ENCODE data around the gene CD300C.
"Not testable (repeated sequence)": the region's sequence is repeated elsewhere in the genome, so short reads cannot be mapped to it uniquely, and the experiment has no call there.

The CD300C gene

DNA sequence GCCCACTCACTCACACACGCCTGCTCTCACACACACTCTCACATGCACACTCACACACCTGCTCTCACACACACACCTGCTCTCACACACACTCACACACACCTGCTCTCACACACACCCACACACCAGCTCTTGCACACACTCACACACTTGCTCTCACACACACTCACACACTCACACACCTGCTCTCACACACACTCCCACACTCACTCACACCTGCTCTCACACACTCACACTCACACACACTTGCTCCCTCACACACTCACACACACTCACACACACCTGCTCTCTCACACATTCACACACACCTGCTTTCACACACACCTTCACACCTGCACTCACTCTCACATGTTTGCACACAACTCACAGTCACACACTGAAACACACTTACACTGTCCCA is 17.4 kb upstream of the CD300C start:
- DNase-seq (ENCODE audit: low read depth, low spot score): no peak

DNA sequence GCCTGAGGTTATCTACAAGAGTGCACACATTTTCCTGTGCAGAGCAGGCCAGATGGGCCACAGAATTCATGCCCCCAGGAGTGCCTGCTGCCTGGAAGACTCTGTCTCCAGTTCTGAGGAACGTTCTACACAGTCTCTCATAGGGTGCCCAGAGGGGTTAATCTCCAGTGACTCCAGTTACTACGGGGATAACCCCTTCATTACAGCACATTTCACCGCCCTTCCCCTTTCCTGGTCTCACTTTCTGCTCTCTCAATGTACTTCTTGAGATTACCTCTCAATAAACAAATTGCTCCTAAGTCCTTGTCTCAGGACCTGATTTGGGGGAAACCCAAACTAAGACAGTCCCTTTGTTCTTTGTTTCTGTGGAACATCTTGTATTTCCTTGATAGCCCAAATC is 15.7 kb upstream of the CD300C start:
- DNase-seq (ENCODE audit: low read depth, low spot score): no peak

DNA sequence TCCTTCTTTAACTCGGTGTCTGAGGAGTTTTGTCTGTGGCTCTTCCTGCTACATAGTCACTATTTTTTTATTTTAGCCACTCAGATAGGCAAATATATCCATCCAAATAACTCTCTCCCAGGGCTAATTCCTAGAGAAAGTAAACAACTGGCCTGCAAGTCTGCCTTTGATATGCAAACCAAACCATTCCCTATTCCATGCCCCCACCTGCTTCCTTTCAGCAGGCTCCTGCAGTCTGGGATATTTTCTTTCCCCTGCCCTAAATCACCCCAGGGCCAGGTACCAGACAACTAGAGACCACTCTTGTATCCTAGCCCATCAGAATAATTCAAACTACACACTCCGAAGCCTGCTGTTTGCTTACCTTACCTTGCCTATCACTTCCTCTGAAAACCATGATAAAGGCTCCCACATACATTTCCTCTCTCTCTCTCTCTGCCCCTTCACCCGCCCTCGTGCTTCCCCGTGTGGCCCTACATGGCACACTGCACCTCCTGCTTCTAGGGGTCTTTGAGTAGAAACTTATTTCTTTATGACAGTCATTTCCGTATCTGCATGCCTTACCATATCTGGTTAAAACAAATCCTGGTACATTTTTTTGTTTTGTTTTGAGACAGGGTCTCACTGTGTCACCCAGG is 13.1 kb upstream of the CD300C start:
- no peak for DNase-seq (ENCODE audit: low read depth, low spot score)

DNA sequence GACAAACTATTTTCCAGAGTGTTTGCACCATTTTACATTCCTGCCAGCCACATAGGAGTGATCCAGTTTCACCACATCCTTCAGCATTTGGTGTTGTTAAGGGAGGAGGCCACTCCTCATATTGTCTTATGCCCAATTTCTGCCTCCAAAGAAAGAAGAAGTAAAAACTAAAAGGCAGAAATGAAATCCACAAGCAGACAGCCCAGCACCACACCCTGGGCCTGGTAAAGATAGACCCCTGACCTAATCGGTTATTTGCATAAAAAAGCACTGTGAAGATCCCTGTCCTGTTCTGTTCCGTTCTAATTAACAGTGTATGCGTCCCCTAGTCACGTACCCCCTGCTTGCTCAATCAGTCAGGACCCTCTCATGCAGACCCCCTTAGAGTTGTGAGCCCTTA is 12.5 kb upstream of the CD300C start:
- not testable (repeated sequence) for DNase-seq (ENCODE audit: low read depth, low spot score)

DNA sequence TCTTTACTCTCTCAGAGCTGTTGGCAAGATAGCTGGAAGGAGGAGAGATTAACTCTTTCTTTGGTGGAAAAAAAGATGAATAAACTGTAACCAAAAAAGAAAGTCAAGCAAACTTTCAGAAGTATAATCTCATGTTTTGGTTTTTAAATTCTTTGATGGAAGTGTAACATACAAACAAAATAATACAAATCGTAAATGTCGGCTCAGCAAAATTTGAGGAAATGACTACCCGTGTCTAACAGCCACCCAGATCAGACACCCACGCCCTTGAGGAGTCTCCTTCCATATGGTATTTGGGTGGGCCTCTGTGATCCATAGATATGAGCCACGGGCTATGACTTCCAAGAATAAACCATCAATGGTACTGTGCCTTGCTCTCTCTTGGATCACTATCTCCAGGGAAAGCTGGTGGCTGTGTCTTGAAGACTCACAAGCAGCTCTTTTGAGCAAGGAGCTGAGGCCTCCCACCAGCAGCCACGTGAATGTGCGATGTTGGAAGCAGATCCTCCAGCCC is 9.6 kb upstream of the CD300C start:
- DNase-seq (ENCODE audit: low read depth, low spot score): no peak

DNA sequence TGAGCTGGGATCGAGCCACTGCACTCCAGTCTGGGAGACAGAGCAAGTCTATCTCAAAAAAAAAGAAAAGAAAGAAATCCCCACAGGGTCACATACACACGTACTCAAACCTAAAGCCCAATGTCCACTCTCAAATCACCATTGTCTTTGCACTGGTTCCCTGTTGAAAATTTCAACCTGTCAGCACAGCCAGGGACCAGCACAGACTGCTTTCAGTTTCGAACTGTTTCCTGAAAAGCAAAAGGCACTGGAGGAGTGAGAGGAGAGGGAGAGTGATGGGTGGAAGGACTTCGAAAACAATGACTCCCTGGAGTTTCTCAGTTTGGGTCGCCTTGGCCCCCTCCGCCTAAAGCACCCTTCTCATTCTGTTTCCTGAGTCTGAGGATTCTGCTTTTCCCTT is 9.0 kb upstream of the CD300C start:
- DNase-seq (ENCODE audit: low read depth, low spot score): no peak

DNA sequence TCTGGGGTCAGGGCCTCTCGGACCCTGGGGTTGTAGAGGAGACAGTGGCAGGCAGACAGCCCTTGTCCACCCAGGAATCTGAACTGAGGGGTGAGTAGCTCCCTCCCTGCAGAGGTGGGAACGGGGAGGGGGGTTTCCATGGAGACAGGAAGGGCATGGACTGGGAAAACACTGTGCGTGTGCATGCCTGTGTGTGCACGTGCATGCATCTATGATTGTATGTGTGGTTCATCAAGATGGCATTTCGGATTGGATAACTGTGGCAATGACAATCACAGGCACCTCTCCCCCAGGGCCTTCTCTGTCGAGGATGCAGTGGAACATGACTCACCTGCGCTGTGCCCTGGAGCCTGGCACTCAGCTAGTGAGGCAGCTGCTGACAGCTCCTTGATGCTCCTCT is 6.1 kb upstream of the CD300C start:
- no peak for DNase-seq (ENCODE audit: low read depth, low spot score)

DNA sequence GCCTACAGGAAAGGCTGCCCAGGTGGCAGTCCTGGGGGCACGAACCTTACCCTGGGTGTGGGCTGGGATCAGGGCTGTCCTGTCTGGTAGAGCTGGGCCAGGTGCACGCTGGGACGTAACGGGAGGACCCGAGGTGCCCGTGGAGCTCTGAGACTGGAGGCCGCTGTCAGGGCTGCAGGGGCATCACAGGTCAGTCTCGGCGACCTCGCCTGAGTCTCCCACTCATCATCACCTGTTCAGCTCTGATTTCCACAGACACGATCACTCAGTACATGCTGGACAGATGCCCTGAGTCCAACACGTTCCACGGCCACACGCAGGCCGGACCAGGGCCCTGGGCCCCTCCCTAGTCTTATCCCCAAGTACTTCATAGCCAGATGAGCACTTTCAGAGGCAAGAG is 4.7 kb upstream of the CD300C start:
- DNase-seq (ENCODE audit: low read depth, low spot score): no peak

DNA sequence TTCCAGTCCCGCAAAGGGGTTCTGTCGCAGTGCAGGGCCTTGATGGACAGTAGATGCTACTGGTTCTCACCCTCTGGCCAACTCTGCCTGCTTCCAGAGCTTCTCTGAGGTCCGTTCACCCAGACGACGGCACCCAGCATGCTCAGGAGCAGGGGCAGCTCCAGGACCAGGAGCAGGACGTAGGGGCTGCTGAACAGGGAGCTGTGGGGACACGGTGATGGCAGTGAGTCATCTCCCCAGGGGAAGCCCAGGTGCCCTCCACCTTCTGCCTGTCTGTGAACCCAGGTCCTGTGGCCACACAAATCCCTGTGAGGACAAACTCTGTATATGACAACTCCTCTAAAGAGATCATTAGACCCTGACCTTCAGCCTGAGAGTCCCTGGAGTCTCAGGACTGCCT is 3.4 kb upstream of the CD300C start:
- no peak for DNase-seq (ENCODE audit: low read depth, low spot score)

DNA sequence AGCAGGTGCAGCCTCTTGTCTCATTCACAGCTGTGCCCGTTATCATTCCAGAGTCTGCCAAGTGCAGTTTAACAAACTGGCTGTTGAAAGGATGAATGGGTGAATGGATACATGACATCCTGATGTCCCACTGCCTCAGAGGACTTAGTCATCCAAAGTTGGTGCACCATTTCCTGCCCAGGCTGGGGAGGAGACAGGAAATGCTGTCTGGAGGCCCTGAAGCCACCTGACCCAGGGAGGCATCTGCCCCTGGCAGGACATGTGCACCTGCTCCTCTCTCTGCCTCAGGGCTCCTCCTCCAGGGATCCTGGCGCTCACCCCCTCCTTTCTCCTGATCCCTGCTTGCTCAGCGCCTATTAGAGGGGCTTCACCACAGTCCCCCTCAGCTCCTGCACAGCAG is 1.8 kb upstream of the CD300C start:
- no peak for DNase-seq (ENCODE audit: low read depth, low spot score)

DNA sequence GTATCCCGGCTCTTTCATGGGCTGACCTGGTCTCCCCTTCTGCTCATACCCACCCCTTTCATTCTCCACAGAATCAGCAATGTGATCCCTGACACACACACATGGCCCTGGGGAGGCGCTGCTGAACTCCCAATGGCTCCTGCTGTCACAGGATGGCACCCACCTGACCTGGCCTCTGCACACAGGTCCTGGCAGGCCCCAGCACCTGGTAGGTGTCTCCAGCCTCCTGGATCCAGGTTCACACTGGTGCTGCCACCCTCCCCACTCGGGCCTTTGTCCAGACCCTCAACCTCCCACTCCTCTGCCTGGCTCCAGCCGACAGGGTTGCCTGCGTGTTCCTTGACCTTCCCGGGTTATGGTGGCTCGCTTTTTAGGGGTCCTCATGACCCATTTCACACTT is 1.3 kb upstream of the CD300C start:
- DNase-seq (ENCODE audit: low read depth, low spot score): no peak

DNA sequence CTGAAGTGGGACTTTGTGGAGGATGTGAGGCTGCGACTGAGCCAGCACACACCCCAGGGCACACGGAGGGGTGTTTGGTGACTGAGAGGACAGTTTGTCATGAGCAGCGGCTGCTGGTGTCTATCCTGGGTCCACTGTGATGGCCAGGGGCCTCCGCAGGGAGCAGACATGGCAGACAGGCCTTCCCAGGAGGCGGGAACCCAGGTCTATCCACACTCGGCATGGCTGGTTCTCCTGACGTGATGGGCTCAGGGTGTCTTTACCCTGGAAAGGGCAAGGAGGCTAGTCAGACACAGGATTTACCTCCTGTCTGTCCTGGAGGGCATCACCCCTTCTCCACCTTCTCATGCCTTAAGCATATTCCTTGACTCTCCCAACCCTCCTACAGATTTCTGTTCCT is 671 bp upstream of the CD300C start:
- no peak for DNase-seq (ENCODE audit: low read depth, low spot score)

DNA sequence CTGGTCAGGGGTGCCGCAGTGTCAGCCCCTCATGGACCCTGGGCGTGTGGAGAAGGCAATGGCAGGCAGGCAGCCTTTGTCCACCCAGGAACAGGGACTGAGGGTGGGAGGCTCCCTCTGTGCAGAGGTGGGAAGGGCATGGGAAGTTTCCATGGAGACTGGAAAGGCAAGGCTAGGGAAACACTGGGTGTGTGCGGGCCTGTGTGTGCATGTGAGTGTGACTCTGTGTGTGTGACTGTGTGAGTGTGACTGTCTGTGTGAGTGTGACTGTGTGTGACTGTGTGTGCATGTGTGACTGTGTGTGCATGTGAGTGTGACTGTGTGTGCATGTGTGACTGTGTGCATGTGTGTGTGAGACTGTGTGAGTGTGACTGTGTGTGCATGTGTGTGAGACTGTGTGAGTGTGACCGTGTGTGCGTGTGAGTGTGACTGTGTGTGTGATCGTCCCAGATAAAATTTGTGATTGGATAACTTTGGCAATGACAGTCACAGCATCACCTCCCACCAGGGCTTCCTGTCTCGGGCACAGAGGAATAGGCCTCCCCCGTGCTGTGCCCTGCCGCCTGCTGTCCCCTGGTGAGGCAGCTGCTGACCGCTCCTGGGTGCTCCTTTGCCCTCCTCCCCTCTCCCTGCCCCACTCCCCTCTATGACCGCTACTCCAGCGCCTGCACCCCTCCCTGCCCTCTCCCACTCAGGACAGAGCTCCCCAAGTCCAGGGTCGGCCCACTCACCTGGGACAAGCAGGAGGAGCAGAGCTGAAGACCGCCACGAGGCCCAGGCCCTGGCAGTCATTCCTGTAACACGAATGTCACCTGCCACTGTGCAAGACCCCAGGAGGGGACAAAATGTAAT is 698 bp downstream of the CD300C start:
- no peak for DNase-seq (ENCODE audit: low read depth, low spot score)

DNA sequence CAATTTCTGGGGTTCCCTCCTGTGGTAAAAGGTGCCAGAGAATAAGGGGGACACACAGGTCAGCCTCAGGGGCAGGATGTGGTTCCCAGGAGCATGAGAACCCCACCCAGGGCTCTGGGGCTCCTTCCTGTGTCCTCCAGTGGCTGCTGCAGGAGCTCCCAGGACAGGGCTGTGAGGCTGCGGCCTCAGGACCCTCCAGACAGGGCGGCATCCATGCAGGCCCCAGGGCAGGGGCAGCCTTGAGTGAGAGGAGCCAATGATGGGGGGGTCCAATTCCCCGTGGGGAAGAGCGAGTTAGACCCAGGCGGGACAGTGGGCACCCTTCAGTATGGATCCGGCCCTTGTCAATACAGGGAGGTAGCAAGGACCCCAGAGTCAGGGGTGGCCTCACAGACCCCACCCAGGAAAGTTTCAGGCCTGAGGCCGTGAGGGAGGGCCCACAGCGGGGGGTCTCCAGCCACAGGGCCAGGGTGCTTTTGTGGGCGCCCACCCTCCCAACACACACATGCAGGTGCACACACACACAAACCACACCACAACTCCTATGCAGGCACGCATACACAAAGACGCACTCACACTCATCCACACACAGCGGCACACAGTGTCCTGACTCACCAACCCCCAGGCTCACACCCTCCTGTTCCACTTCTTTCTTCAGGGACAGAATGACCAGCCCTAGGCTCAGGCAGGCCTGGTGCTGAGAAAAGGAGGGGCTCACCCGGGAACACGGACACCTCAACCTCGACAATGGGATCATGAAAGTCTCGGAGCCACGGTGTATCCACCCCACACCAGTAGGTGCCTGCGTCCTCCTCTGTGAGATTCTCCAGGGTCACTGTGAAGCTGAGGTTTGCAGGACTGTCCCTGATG is 1.8 kb downstream of the CD300C start:
- no peak for DNase-seq (ENCODE audit: low read depth, low spot score)

DNA sequence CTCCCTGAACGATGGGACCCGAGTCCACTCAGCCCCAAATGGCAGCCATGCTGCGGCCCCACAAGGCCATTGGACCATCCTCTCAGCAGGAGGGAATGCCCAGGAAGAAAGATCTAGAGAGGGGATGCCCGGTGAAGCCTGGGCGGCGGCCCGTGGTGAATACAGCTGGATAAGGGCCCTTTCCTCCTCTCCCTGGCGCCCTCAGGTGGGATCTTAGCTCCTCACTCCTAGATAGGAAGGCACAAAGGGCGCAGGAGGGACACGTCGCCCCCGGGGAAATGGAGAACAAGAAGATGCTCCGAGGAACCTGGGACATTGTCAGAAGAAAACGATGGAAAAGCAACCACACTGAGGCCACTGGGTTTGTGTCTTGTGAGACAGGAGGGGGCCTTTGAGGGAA is 2.5 kb downstream of the CD300C start:
- DNase-seq (ENCODE audit: low read depth, low spot score): no peak

DNA sequence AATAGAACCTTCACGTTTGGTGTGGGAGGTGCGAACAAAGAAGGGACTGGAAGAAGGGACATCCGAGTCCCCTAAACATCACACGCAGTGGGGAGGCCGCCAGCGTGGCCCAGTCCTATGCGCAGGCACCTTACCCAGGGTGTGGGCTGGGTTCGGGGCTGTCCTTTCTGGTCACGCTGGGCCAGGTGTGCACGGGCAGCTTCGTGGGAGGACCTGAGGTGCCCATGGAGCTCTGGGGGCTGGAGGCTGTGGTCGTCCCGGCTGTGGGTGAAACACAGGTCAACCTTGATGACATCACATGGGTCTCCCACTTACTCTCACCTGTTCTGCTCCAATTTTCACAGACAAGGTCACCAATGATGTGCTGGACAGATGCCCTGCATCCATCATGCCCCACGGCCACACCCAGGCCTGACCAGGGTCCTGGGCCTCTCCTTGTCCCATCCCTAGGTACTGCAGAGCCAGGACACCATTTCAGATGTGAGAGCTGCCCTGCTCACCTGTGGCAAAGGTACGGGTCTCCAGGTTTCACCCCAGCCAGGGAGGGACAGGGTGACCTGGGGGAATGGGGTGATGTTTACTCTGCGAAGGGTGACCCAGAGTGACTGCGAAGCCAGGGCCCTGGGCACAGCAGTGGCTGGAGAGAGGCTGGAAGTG is 3.1 kb downstream of the CD300C start:
- DNase-seq (ENCODE audit: low read depth, low spot score): no peak

DNA sequence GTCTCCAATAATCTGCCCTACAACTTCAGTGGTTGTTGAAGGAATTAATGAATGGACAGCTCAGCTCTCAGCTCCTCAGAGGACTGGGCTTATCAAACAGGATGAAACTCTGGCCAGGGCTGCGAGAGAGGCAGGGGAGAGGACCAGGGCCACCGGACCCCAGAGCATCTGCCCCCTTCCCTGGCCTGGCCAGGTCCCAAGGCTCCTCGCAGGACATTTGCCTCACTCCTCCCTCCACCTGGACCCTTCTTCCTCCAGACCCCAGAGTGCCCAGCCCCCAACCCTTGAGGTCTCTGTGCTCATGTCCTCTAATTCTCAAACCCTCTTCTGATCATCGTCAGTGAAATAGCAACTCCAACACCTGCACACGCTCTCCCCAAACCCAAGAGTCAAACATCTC is 3.7 kb downstream of the CD300C start:
- no peak for DNase-seq (ENCODE audit: low read depth, low spot score)

DNA sequence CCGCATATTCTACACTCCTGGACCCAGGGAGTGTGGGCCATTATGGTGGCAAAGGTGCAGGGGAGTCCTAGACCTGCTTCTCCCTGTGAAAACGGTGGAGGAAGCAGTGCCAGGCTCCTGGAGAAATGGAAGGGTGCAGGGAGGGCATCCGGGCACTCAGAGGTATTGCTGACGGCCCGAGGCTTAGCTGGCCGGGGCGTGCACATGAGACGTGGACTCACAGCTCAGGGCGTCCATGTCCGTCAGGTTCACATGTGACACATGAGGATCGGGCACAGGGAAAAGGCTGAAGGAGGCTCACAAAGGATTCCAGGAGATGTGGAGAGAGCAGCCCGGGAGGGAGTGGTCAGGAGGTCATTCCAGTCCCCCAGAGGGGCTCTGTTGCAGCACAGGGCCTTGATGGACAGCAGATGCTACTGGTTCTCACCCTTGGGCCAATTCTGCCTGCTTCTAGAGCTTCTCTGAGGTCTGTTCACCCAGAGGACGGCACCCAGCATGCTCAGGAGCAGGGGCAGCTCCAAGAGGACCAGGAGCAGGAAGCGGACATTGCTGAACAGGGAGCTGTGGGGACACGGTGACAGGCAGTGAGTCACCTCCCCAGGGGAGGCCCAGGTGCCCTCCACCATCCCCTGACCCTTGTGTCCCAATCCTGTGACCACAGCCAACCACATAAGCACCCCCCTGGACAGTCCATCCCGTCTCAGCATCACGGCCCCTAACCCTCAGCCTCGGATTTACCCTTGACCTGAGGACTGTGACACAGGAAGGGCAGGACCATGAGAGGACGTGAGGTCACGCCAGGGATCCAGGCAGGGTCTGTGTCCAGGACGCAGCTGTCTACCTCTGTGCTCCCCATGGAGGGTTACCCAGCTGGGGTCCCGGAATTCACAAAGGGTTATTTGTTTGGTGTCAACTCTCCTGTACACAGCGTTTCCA is 4.5 kb downstream of the CD300C start:
- DNase-seq (ENCODE audit: low read depth, low spot score): no peak

DNA sequence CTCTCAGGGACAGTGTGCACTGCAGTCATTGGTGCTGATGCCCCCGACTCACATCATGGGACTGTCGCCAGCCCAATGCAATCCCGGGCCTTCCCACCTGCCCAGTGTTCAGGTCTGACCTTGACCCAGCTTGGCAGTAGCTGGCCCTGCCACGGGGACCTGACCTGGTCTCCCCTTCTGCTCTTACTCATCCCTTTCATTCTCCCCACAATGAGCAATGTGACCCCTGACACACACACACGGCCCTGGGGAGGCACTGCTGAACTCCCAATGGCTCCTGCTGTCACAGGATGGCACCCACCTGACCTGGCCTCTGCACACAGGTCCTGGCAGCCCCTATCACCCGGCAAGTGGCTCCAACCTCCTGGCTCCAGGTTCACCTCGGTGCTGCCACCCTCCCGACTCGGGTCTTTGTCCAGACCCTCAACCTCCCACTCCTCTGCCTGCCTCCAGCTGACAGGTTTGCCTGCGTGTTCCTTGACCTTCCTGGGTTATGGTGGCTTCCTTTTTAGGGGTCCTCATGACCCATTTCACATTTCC is 6.6 kb downstream of the CD300C start:
- DNase-seq (ENCODE audit: low read depth, low spot score): no peak

DNA sequence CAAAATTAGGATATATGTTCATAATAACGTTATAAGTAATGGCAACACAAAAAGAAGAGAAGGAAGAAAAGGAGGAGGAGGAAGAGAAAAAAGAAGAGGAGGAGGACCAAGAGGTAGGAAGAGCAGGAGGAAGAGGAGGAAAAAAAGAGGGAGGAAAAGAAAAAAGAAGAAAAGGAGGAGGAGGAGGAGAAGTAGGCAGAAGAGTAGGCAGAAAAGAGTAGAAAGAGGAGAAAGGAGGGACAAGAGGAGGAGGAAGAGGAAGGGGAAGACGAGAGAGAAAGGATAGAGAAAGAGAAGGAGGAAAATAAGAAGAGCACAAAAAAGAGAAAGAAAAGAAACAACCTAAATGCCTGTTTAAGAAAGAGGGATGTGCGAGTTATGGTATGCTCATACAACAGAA is 9.0 kb downstream of the CD300C start:
- no peak for DNase-seq (ENCODE audit: low read depth, low spot score)
